ENCODE measurements around the gene KLF8.

Gene KLF8

GRCh38 chrX:56310581-56310980, 78.4 kb downstream of the KLF8 start:
- DNase-seq = no peak

DNA sequence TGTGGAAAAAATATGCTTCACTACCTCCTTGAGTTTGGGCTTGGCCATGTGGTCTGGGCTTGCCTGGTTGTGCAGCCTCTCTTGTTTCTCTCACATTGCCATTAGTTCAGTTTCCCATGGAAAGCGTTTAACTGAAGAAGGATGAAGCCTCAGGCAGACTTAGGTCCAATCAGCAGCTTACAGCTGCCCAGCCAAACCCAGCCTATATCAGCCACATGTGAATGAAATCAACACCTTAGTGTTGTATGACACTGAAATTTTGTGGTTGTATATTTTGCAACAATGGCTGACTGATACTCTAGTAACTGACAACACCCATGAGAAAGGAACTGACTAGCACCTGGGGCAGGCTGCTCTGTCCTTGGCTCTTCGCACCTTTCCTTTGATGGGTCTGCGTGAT, 81.2 kb downstream of the KLF8 start:
- no peak for DNase-seq

- peak; percentile 7 for DNase-seq
Measured at GRCh38 chrX:56314334-56314733, 82.2 kb downstream of the KLF8 start.

GRCh38 chrX:56318076-56318475, 85.9 kb downstream of the KLF8 start:
- DNase-seq = no peak

DNA sequence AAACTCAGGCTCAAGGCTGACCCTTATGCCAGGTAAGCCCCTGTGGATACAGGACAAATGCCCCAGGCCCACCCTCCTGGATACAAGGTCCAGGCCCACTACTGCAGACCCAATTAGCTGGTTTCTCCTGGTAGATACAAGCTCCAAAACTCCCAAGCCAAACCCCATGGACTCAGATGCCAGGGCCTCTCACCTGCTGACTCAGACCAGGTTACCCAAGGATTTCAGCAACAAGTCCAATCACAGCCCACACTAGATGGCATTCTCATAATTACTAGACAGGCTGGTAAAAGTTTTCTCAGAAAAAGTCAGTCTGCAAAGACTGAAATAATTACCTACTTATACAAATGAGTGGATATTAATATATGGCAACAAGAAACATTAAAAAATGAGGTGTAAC, 87.0 kb downstream of the KLF8 start:
- no peak for DNase-seq

Measured in CD4-positive, alpha-beta T cell treated with Interleukin-17A for 4 hours (primary cell).